ENCODE data around the gene DHX58. TPM values are rescaled to one million over a fixed set of nuclear protein-coding genes. Genes with fewer than 3 reads are reported as not detected.
A peak's percentile ranks its signal among the peaks of the same experiment; 100 is the strongest.

DHX58 gene
- total and polyA plus RNA-seq, 2 donors (not counting 1 experiment from before 2014, with no cell fraction given), result 39.7 to 57.6 TPM

- no peak overlapping the region for H2AFZ ChIP-seq (ENCODE audit: insufficient read depth, low read depth, low read length, poor library complexity, severe bottlenecking)
- H3K4me1 ChIP-seq (ENCODE audit: control insufficient read depth in 2 of 2, insufficient read depth in 2 of 2, low read length in 2 of 2), result peaks cover 64 to 70% of the 10 kb centered on the region in 2 donors
- ATAC-seq (ENCODE audit: low read depth) (no peak), DNase-seq (no peak)
- ChIA-PET CTCF (interaction anchor here (1.4 to 2.3 kb wide), 3 partner anchors 7 to 109 kb away, joined by 3 to 7 read pairs (median 5); no protein-coding TSS in a partner anchor), POLR2A (interaction anchor here (0.9 kb wide), 1 partner anchor 15 kb away, joined by 6 read pairs; no protein-coding TSS in a partner anchor)
- H3K4me3 ChIP-seq (ENCODE audit: control extremely low read depth in 1 of 5, extremely low read depth in 1 of 5, insufficient read depth in 1 of 5, low read depth in 2 of 5, low read length in 4 of 5), result no peak overlapping the region
- 97% methylated on average over 4 of the region's 6 CpGs for WGBS (ENCODE audit: insufficient coverage)
- H3K4me1 Mint-ChIP-seq, result peaks cover 65% of the 10 kb centered on the region
- no peak overlapping the region for H3K4me3 Mint-ChIP-seq
- H3K27ac Mint-ChIP-seq, result peak overlapping the region; percentile 82
- H3K27ac ChIP-seq (ENCODE audit: low read length in 2 of 2), result peak overlapping the region in 1 of 2 donors; percentile 79
- no peaks in the 10 kb centered on the region for H3K9me3 Mint-ChIP-seq (ENCODE audit: insufficient read depth)
- peaks cover 83% of the 10 kb centered on the region for H3K79me2 ChIP-seq (ENCODE audit: control insufficient read depth, insufficient read depth, low read length)
- H3K4me2 ChIP-seq (replicated peaks; ENCODE audit: low read depth, low read length, poor library complexity, severe bottlenecking), result peak overlapping the region; percentile 48
- no peak overlapping the region for H3K9ac ChIP-seq (ENCODE audit: low read length)
- intact Hi-C loops (cut with micrococcal nuclease), result no loop called here
- H3K27me3 Mint-ChIP-seq, result no peaks in the 10 kb centered on the region
- H3K27me3 ChIP-seq (replicated peaks in 1 of 4; ENCODE audit: control extremely low read depth in 1 of 4, control insufficient read depth in 3 of 4, insufficient read depth in 4 of 4, low read length in 3 of 4), result no peaks in the 10 kb centered on the region
- no peaks in the 10 kb centered on the region for H3K9me3 ChIP-seq (ENCODE audit: control extremely low read depth in 1 of 3, control insufficient read depth in 2 of 3, insufficient read depth in 1 of 3, low read length in 2 of 3)
- peaks cover 63% of the 10 kb centered on the region for H4K20me1 ChIP-seq (ENCODE audit: control insufficient read depth, insufficient read depth, low read length, poor library complexity, severe bottlenecking)
- TF ChIP-seq EZH2 (IDR thresholded peaks at IDR 0.05; ENCODE audit: borderline replicate concordance, insufficient read depth, low read depth, low read length, poor library complexity, severe bottlenecking) (no peak), CTCF (IDR thresholded peaks at IDR 0.05) (no peak)
- H3K36me3 ChIP-seq (replicated peaks in 1 of 2; ENCODE audit: control extremely low read depth in 1 of 2, control insufficient read depth in 1 of 2, extremely low read depth in 1 of 2, insufficient read depth in 2 of 2, low read length in 1 of 2), result peaks cover 0 to 13% of the 10 kb centered on the region in 2 experiments
Observed at GRCh38 chr17:42135151-42135550, 22.6 kb upstream of the DHX58 start.

DNA sequence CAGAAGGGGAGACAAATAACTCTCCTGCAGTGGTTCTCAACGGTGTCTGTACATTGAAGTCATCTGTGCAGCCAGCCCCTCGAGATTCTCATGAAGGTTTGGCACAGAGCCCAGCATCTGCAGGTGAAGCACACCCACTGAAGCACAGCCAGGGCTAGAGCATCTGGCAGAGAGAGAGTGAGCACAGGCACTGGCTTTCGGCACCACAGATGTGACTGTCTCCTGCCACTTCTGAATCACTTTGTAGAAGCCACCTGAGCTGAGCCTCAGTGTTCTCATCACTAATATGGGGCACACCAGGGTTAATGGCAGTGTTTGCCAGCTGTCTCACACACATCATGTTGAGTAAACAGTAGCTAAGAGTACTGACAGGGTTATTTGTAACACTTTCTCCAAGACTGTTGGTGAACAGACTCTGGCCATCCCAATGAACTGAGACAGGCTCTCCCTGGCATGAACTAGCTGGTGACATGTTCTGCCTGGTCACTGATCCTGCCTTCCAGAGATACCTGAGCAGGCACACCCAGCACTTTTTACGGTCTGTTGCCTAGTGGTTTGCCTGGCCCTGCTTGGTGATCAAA lies 21.0 kb upstream of the DHX58 start:
- peak overlapping the region; percentile 65 to 75 for H3K27ac ChIP-seq (ENCODE audit: low read length in 2 of 2)
- H3K79me2 ChIP-seq (ENCODE audit: control insufficient read depth, insufficient read depth, low read length), result peaks cover 67% of the 10 kb centered on the region
- ATAC-seq (ENCODE audit: low read depth) (peak; percentile 87), DNase-seq (peak; percentile 90)
- peaks cover 0 to 23% of the 10 kb centered on the region in 2 experiments for H3K36me3 ChIP-seq (replicated peaks in 1 of 2; ENCODE audit: control extremely low read depth in 1 of 2, control insufficient read depth in 1 of 2, extremely low read depth in 1 of 2, insufficient read depth in 2 of 2, low read length in 1 of 2)
- Mint-ChIP-seq H3K4me3 (peak overlapping the region; percentile 54), H3K9me3 (ENCODE audit: insufficient read depth) (no peaks in the 10 kb centered on the region), H3K27me3 (no peaks in the 10 kb centered on the region), H3K27ac (peak overlapping the region; percentile 93), H3K4me1 (peaks cover 63% of the 10 kb centered on the region)
- no peak for TF ChIP-seq CTCF (IDR thresholded peaks at IDR 0.05)
- TF ChIP-seq EZH2 (IDR thresholded peaks at IDR 0.05; ENCODE audit: borderline replicate concordance, insufficient read depth, low read depth, low read length, poor library complexity, severe bottlenecking), result no peak
- peaks cover 58% of the 10 kb centered on the region for H4K20me1 ChIP-seq (ENCODE audit: control insufficient read depth, insufficient read depth, low read length, poor library complexity, severe bottlenecking)
- no peaks in the 10 kb centered on the region for H3K9me3 ChIP-seq (ENCODE audit: control extremely low read depth in 1 of 3, control insufficient read depth in 2 of 3, insufficient read depth in 1 of 3, low read length in 2 of 3)
- H3K4me2 ChIP-seq (replicated peaks; ENCODE audit: low read depth, low read length, poor library complexity, severe bottlenecking), result peak overlapping the region; percentile 70
- H3K9ac ChIP-seq (ENCODE audit: low read length), result peak overlapping the region; percentile 13
- H3K4me1 ChIP-seq (ENCODE audit: control insufficient read depth in 2 of 2, insufficient read depth in 2 of 2, low read length in 2 of 2), result peaks cover 59 to 65% of the 10 kb centered on the region in 2 donors
- H2AFZ ChIP-seq (ENCODE audit: insufficient read depth, low read depth, low read length, poor library complexity, severe bottlenecking), result no peak overlapping the region
- H3K4me3 ChIP-seq (ENCODE audit: control extremely low read depth in 1 of 5, extremely low read depth in 1 of 5, insufficient read depth in 1 of 5, low read depth in 2 of 5, low read length in 4 of 5), result peak overlapping the region in 1 of 5 experiments; percentile 29
- intact Hi-C loops (cut with micrococcal nuclease), result loop anchor here (1.0 to 2.0 kb wide), 3 partner anchors 12 to 50 kb away; partner anchors contain the start of genes KAT2A and RAB5C
- ChIA-PET POLR2A (interaction anchor here (1.4 kb wide), 1 partner anchor 60 kb away, joined by 3 read pairs; the partner anchor contains the start of gene GHDC), CTCF (interaction anchor here (1.0 to 2.3 kb wide), 8 partner anchors 9 to 108 kb away, joined by 3 to 7 read pairs (median 4); partner anchors contain the start of genes DHX58, KAT2A and KCNH4)
- 16% methylated on average over 4 of the region's 4 CpGs for WGBS (ENCODE audit: insufficient coverage)
- H3K27me3 ChIP-seq (replicated peaks in 1 of 4; ENCODE audit: control extremely low read depth in 1 of 4, control insufficient read depth in 3 of 4, insufficient read depth in 4 of 4, low read length in 3 of 4), result no peaks in the 10 kb centered on the region
